ENCODE measurements around the gene PAX1. TPM values are rescaled to one million over a fixed set of nuclear protein-coding genes. Genes with fewer than 3 reads are reported as not detected.
A peak's percentile ranks its signal among the peaks of the same experiment; 100 is the strongest.

The PAX1 gene
- total RNA-seq, 2 experiments from 2014 or later, result not detected

- no peak for DNase-seq
- Mint-ChIP-seq H3K4me1 (no peaks in the 10 kb centered on the region), H3K9me3 (ENCODE audit: low read depth) (no peaks in the 10 kb centered on the region), H3K27me3 (peaks cover 83% of the 10 kb centered on the region), H3K27ac (no peak overlapping the region), H3K36me3 (no peaks in the 10 kb centered on the region), H3K4me3 (no peak overlapping the region)
- CTCF ChIA-PET, result no interaction called here
- ATAC-seq, result no peak
Measured at GRCh38 chr20:21707999-21708737, 2.7 kb downstream of the PAX1 start.

- no peaks in the 10 kb centered on the region for H3K4me1 Mint-ChIP-seq
- no peaks in the 10 kb centered on the region for H3K9me3 Mint-ChIP-seq (ENCODE audit: low read depth)
- CTCF ChIA-PET, result interaction anchor here (1.6 kb wide), 1 partner anchor 11 kb away, joined by 5 read pairs; no protein-coding TSS in a partner anchor
- ATAC-seq, result no peak
- peaks cover 83% of the 10 kb centered on the region for H3K27me3 Mint-ChIP-seq
- no peak overlapping the region for H3K4me3 Mint-ChIP-seq
- H3K36me3 Mint-ChIP-seq, result no peaks in the 10 kb centered on the region
- no peak overlapping the region for H3K27ac Mint-ChIP-seq
- no peak for DNase-seq
Measured at GRCh38 chr20:21708738-21709534, 3.5 kb downstream of the PAX1 start.

GRCh38 chr20:21709535-21709904, 4.1 kb downstream of the PAX1 start:
- CTCF ChIA-PET, result interaction anchor here (1.6 kb wide), 1 partner anchor 10 kb away, joined by 5 read pairs; no protein-coding TSS in a partner anchor
- DNase-seq, result no peak
- no peak for ATAC-seq
- Mint-ChIP-seq H3K9me3 (ENCODE audit: low read depth) (no peaks in the 10 kb centered on the region), H3K4me3 (no peak overlapping the region), H3K36me3 (no peaks in the 10 kb centered on the region), H3K27me3 (peaks cover 84% of the 10 kb centered on the region), H3K27ac (no peak overlapping the region), H3K4me1 (no peaks in the 10 kb centered on the region)

- DNase-seq (no peak), ATAC-seq (no peak)
- no peaks in the 10 kb centered on the region for H3K4me1 Mint-ChIP-seq
- no peak overlapping the region for H3K4me3 Mint-ChIP-seq
- H3K27me3 Mint-ChIP-seq, result peaks cover 84% of the 10 kb centered on the region
- no peaks in the 10 kb centered on the region for H3K9me3 Mint-ChIP-seq (ENCODE audit: low read depth)
- H3K27ac Mint-ChIP-seq, result no peak overlapping the region
- CTCF ChIA-PET, result interaction anchor here (1.6 kb wide), 1 partner anchor 9 kb away, joined by 5 read pairs; no protein-coding TSS in a partner anchor
- H3K36me3 Mint-ChIP-seq, result no peaks in the 10 kb centered on the region
Measured at GRCh38 chr20:21710341-21710740, 4.9 kb downstream of the PAX1 start.

DNA sequence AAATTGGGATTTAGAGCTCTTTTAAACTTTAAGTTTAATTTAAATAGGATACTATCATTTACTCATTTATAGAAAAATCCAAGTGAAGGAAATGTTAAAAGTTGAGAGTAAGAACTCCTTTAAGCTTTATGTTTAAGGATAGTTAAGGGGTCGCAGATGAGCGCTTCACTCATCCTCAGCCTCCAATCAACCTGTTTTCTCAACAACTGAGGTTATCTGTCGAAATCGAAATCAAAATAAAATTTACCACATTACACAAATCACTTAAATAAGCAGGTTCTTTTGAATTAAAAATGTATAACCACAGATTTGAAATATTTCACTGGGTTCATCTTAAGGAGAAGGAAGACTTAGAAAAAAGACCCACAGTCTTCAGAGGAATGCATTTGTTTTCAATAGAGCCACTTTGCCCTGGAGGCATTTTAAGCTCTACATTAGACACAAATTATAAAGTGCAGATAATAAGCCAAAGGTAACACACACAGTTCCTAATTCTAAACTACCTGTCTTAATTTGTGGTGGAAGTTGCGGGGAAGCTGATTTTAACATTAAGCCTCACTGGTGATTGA, 5.5 kb downstream of the PAX1 start:
- CTCF ChIA-PET, result interaction anchor here (0.9 to 1.6 kb wide), 2 partner anchors 9 kb away, joined by 3 to 5 read pairs; no protein-coding TSS in a partner anchor
- ATAC-seq, result no peak
- Mint-ChIP-seq H3K9me3 (ENCODE audit: low read depth) (no peaks in the 10 kb centered on the region), H3K36me3 (no peaks in the 10 kb centered on the region), H3K27me3 (peaks cover 89% of the 10 kb centered on the region), H3K27ac (no peak overlapping the region), H3K4me1 (no peaks in the 10 kb centered on the region), H3K4me3 (no peak overlapping the region)
- no peak for DNase-seq

GRCh38 chr20:21712443-21713059, 7.1 kb downstream of the PAX1 start:
- Mint-ChIP-seq H3K27me3 (peaks cover 86% of the 10 kb centered on the region), H3K4me3 (no peak overlapping the region)
- CTCF ChIA-PET, result no interaction called here

GRCh38 chr20:21713470-21713869, 8.0 kb downstream of the PAX1 start:
- H3K36me3 Mint-ChIP-seq, result no peaks in the 10 kb centered on the region
- H3K27me3 Mint-ChIP-seq, result peaks cover 82% of the 10 kb centered on the region
- no peak overlapping the region for H3K4me3 Mint-ChIP-seq
- ATAC-seq (no peak), DNase-seq (no peak)
- H3K9me3 Mint-ChIP-seq (ENCODE audit: low read depth), result no peaks in the 10 kb centered on the region
- H3K27ac Mint-ChIP-seq, result no peak overlapping the region
- H3K4me1 Mint-ChIP-seq, result no peaks in the 10 kb centered on the region
- CTCF ChIA-PET, result no interaction called here

More at GRCh38 chr20:21712443-21713059, 7.1 kb downstream of the PAX1 start:
- H3K4me1 Mint-ChIP-seq, result no peaks in the 10 kb centered on the region
- DNase-seq, result no peak
- no peaks in the 10 kb centered on the region for H3K36me3 Mint-ChIP-seq
- no peak overlapping the region for H3K27ac Mint-ChIP-seq
- H3K9me3 Mint-ChIP-seq (ENCODE audit: low read depth), result no peaks in the 10 kb centered on the region
- ATAC-seq, result no peak

GRCh38 chr20:21713901-21714296, 8.4 kb downstream of the PAX1 start:
- no peaks in the 10 kb centered on the region for H3K36me3 Mint-ChIP-seq
- H3K4me1 Mint-ChIP-seq, result no peaks in the 10 kb centered on the region
- peaks cover 78% of the 10 kb centered on the region for H3K27me3 Mint-ChIP-seq
- no peak for DNase-seq
- CTCF ChIA-PET, result no interaction called here
- no peaks in the 10 kb centered on the region for H3K9me3 Mint-ChIP-seq (ENCODE audit: low read depth)
- no peak overlapping the region for H3K4me3 Mint-ChIP-seq
- no peak overlapping the region for H3K27ac Mint-ChIP-seq
- ATAC-seq, result no peak

GRCh38 chr20:21714297-21715192, 9.1 kb downstream of the PAX1 start:
- no peaks in the 10 kb centered on the region for H3K9me3 Mint-ChIP-seq (ENCODE audit: low read depth)
- H3K4me3 Mint-ChIP-seq, result no peak overlapping the region
- peaks cover 71% of the 10 kb centered on the region for H3K27me3 Mint-ChIP-seq
- H3K4me1 Mint-ChIP-seq, result no peaks in the 10 kb centered on the region
- DNase-seq, result no peak
- H3K36me3 Mint-ChIP-seq, result no peaks in the 10 kb centered on the region
- no peak for ATAC-seq
- CTCF ChIA-PET, result no interaction called here
- no peak overlapping the region for H3K27ac Mint-ChIP-seq

DNA sequence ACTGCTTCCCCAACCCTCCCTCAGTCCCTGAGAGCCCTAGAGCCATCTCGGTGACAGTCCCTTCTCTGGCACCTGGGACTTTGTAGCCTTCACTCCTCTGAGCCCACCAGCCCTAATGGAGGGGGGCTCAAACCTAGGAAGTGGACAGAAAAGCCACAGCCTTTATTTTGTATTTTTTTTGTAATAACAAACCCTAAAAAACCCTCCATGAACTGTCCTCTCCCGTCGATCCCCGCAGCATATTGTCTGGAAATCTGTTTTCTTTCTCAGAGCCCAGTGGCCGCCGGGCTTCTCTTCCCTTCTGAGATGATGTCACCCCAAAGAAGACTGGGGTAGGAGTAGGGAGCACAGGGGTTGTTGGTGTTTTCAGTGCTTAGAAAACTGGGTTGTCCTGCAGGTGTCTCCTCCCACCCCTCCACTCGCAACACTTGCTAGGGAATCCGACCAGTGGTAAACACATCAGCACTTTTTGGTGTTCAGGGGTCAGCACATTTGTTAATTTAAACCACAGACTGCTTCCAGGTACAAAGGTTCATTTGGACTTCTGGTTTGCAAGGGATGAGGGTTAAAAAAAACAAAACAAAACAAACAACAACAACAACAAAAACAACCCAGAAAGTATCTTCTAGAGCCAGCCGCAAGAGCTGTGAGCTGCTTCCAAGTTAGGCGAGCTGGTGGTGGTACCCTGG, 9.9 kb downstream of the PAX1 start:
- H3K36me3 Mint-ChIP-seq, result no peaks in the 10 kb centered on the region
- no peak overlapping the region for H3K27ac Mint-ChIP-seq
- ATAC-seq, result no peak
- H3K27me3 Mint-ChIP-seq, result peaks cover 65% of the 10 kb centered on the region
- CTCF ChIA-PET, result no interaction called here
- no peaks in the 10 kb centered on the region for H3K4me1 Mint-ChIP-seq
- DNase-seq, result no peak
- H3K4me3 Mint-ChIP-seq, result no peak overlapping the region
- H3K9me3 Mint-ChIP-seq (ENCODE audit: low read depth), result no peaks in the 10 kb centered on the region

- Mint-ChIP-seq H3K27me3 (peaks cover 30% of the 10 kb centered on the region), H3K27ac (no peak overlapping the region), H3K4me3 (no peak overlapping the region), H3K36me3 (no peaks in the 10 kb centered on the region), H3K9me3 (ENCODE audit: low read depth) (no peaks in the 10 kb centered on the region), H3K4me1 (no peaks in the 10 kb centered on the region)
- CTCF ChIA-PET, result interaction anchor here (0.6 to 2.6 kb wide), 13 partner anchors 8 to 1754 kb away, joined by 3 to 6 read pairs (median 3); partner anchors contain the start of gene PAX1
- no peak for ATAC-seq
- DNase-seq, result peak; percentile 56
Measured at GRCh38 chr20:21719592-21720214, 14.2 kb downstream of the PAX1 start.

- no peaks in the 10 kb centered on the region for H3K36me3 Mint-ChIP-seq
- ATAC-seq (no peak), DNase-seq (no peak)
- H3K27ac Mint-ChIP-seq, result no peak overlapping the region
- H3K4me3 Mint-ChIP-seq, result no peak overlapping the region
- no peaks in the 10 kb centered on the region for H3K4me1 Mint-ChIP-seq
- CTCF ChIA-PET, result no interaction called here
- H3K27me3 Mint-ChIP-seq, result no peaks in the 10 kb centered on the region
- H3K9me3 Mint-ChIP-seq (ENCODE audit: low read depth), result no peaks in the 10 kb centered on the region
Measured at GRCh38 chr20:21725892-21726291, 20.4 kb downstream of the PAX1 start.

All from activated CD8-positive, alpha-beta memory T cell treated with anti-CD3 and anti-CD28 coated beads, Interleukin-2, amount 10 ng/mL, durations not matched to agents 7 days and 5 days (primary cell).